BJ (cell line): ENCODE measurements around the gene DHCR7. TPM values are rescaled to one million over a fixed set of nuclear protein-coding genes. Genes with fewer than 3 reads are reported as not detected.

Experiments used
- CTCF ChIA-PET: fragments of 350-600 bp; formaldehyde crosslinking; extraction: SDS; loops from one replicate; lab custom pipeline; 2021; ENCODE audit warnings: antibody characterized with exemption, inconsistent platforms; lab: Yijun Ruan, JAX
- POLR2A ChIA-PET: fragments of 300-600 bp; sonication (Branson Sonifier 250); formaldehyde crosslinking; extraction: SDS; loops from one replicate; lab custom pipeline; 2021; ENCODE audit warnings: antibody characterized with exemption; lab: Charles Lee
- DNase-seq: peaks from one replicate; pipeline ENCODE4 v3.0.0-alpha.2; 2011; ENCODE audit warnings: low read depth
- H3K27me3 ChIP-seq: 2 replicates; pipeline ENCODE4 v1.6.0; 2011; ENCODE audit warnings: low read length; ENCODE audit not compliant: control insufficient read depth, insufficient read depth
- H3K36me3 ChIP-seq: 2 replicates; pipeline ENCODE4 v1.5.1; 2011; ENCODE audit warnings: low read length; ENCODE audit not compliant: control insufficient read depth, insufficient read depth
- H3K4me3 ChIP-seq: 2 replicates; pipeline ENCODE4 v1.5.1; 2011; ENCODE audit warnings: low read depth, mild to moderate bottlenecking, control low read depth, low read length
- CTCF ChIP-seq: IDR thresholded peaks from 2 replicates; pipeline ENCODE4 v1.5.1; 2011; ENCODE audit warnings: low read depth, mild to moderate bottlenecking, control low read depth, inconsistent platforms, low read length, moderate library complexity; ENCODE audit not compliant: insufficient read depth
- polyA plus RNA-seq: library from polyadenylated mRNA; depleted of rRNA; stranded (reverse); fragments of >200 nt; gene quantifications from 2 replicates; pipeline ENCODE4 v1.2.3, GENCODE V29; 2011

The DHCR7 gene
- polyA plus RNA-seq, 1 experiment, result 61.1 TPM

GRCh38 chr11:71477641-71478527 lies 29.7 kb upstream of the DHCR7 start:
- DNase-seq, result no peak
- Histone ChIP-seq H3K27me3 (no peaks in the 10 kb centered on the region), H3K36me3 (peaks cover 51% of the 10 kb centered on the region), H3K4me3 (no peak overlapping the region)
- CTCF ChIA-PET, result no interaction called here
- POLR2A ChIA-PET, result no interaction called here
- no peak for TF ChIP-seq CTCF

GRCh38 chr11:71476926-71477640 lies 28.9 kb upstream of the DHCR7 start:
- no peak for DNase-seq
- CTCF ChIA-PET, result no interaction called here

DNA sequence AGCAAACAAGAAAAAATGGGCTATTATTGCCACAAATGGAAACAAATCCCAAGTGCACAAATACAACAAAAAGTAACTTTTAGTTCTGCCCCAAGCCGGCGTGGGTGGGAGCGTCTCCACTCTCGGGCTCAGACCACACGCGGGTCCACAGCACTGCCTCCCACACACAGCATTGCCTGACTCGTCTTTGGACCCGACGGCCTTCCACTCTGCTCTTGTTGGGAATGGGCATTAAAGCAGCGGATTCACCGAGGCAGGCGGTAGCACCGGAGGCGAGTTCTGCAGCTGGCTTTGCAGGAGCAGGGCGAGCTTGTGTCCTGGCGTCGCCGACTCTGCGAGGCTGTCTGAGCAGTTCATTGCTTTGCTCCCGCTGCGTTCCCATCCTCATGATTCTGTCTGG lies 27.8 kb upstream of the DHCR7 start:
- POLR2A ChIA-PET, result interaction anchor here (0.6 kb wide), 1 partner anchor 57 kb away, joined by 15 read pairs; no protein-coding TSS in a partner anchor
- Histone ChIP-seq H3K27me3 (no peaks in the 10 kb centered on the region), H3K36me3 (peaks cover 49% of the 10 kb centered on the region), H3K4me3 (no peak overlapping the region)
- no peak for TF ChIP-seq CTCF
- no peak for DNase-seq
- CTCF ChIA-PET, result no interaction called here

More at GRCh38 chr11:71476926-71477640, 28.9 kb upstream of the DHCR7 start:
- TF ChIP-seq CTCF, result no peak
- POLR2A ChIA-PET, result no interaction called here
- no peaks in the 10 kb centered on the region for H3K27me3 ChIP-seq
- H3K36me3 ChIP-seq, result peaks cover 53% of the 10 kb centered on the region
- no peak overlapping the region for H3K4me3 ChIP-seq

GRCh38 chr11:71474771-71475483 lies 26.7 kb upstream of the DHCR7 start:
- Histone ChIP-seq H3K27me3 (no peaks in the 10 kb centered on the region), H3K36me3 (peaks cover 44% of the 10 kb centered on the region), H3K4me3 (no peak overlapping the region)
- ChIA-PET POLR2A (no interaction called here), CTCF (interaction anchor here (1.0 kb wide), 1 partner anchor 12 kb away, joined by 3 read pairs; no protein-coding TSS in a partner anchor)
- DNase-seq, result no peak
- TF ChIP-seq CTCF, result no peak
